ENCODE measurements around the gene KRT77. TPM values are rescaled to one million over a fixed set of nuclear protein-coding genes. Genes with fewer than 3 reads are reported as not detected.

Gene KRT77
- total RNA-seq, 2 experiments from 2014 or later: not detected

GRCh38 chr12:52696588-52696987 lies 6.7 kb downstream of the KRT77 start:
- no peaks in the 10 kb centered on the region for H3K9me3 ChIP-seq (ENCODE audit: low read length)
- no TSS peak for BruUV-seq (replicated peaks)
- POLR2A ChIA-PET: no interaction called here

GRCh38 chr12:52695039-52695438 lies 8.3 kb downstream of the KRT77 start:
- H2AFZ ChIP-seq (ENCODE audit: low read length): no peak overlapping the region
- no TSS peak for BruUV-seq (replicated peaks)
- H3K36me3 ChIP-seq (ENCODE audit: insufficient read depth, low read length): no peaks in the 10 kb centered on the region
- no peak for DNase-seq (ENCODE audit: low spot score)
- H3K4me2 ChIP-seq (ENCODE audit: low read length): no peak overlapping the region
- H3K9me2 ChIP-seq (ENCODE audit: insufficient read depth, low read length): no peaks in the 10 kb centered on the region
- H3K27ac ChIP-seq (ENCODE audit: low read depth, low read length, poor library complexity, severe bottlenecking): no peak overlapping the region
- intact Hi-C loops (cut with micrococcal nuclease; ENCODE audit: unreplicated experiment): no loop called here
- no peak overlapping the region for H3K4me3 ChIP-seq (ENCODE audit: low read depth, low read length, poor library complexity, severe bottlenecking)
- POLR2A ChIA-PET: no interaction called here
- no peaks in the 10 kb centered on the region for H4K20me1 ChIP-seq (ENCODE audit: insufficient read depth, low read length)
- H3K79me2 ChIP-seq (ENCODE audit: insufficient read depth, low read depth, low read length): no peaks in the 10 kb centered on the region
- CTCF ChIA-PET (ENCODE audit: unreplicated experiment): no interaction called here
- no peak for TF ChIP-seq CTCF (conservative IDR thresholded peaks at IDR 0.05; ENCODE audit: low read length)
- no peaks in the 10 kb centered on the region for H3K4me1 ChIP-seq (ENCODE audit: insufficient read depth, low read length, poor library complexity, severe bottlenecking)
- H3K9me3 ChIP-seq (ENCODE audit: low read length): no peaks in the 10 kb centered on the region

More at GRCh38 chr12:52696588-52696987, 6.7 kb downstream of the KRT77 start:
- H3K9me2 ChIP-seq (ENCODE audit: insufficient read depth, low read length): no peaks in the 10 kb centered on the region
- intact Hi-C loops (cut with micrococcal nuclease; ENCODE audit: unreplicated experiment): no loop called here
- H3K4me1 ChIP-seq (ENCODE audit: insufficient read depth, low read length, poor library complexity, severe bottlenecking): no peaks in the 10 kb centered on the region
- no peak overlapping the region for H3K27ac ChIP-seq (ENCODE audit: low read depth, low read length, poor library complexity, severe bottlenecking)
- H2AFZ ChIP-seq (ENCODE audit: low read length): no peak overlapping the region
- no peak for TF ChIP-seq CTCF (conservative IDR thresholded peaks at IDR 0.05; ENCODE audit: low read length)
- DNase-seq (ENCODE audit: low spot score): no peak
- H4K20me1 ChIP-seq (ENCODE audit: insufficient read depth, low read length): no peaks in the 10 kb centered on the region
- no peaks in the 10 kb centered on the region for H3K79me2 ChIP-seq (ENCODE audit: insufficient read depth, low read depth, low read length)
- no peak overlapping the region for H3K4me3 ChIP-seq (ENCODE audit: low read depth, low read length, poor library complexity, severe bottlenecking)
- CTCF ChIA-PET (ENCODE audit: unreplicated experiment): interaction anchor here (0.6 kb wide), 1 partner anchor 961 kb away, joined by 3 read pairs; no protein-coding TSS in a partner anchor
- H3K4me2 ChIP-seq (ENCODE audit: low read length): no peak overlapping the region
- no peaks in the 10 kb centered on the region for H3K36me3 ChIP-seq (ENCODE audit: insufficient read depth, low read length)

- no peaks in the 10 kb centered on the region for H3K9me2 ChIP-seq (ENCODE audit: insufficient read depth, low read length)
- no peak overlapping the region for H3K4me2 ChIP-seq (ENCODE audit: low read length)
- no peak for DNase-seq (ENCODE audit: low spot score)
- no peaks in the 10 kb centered on the region for H3K9me3 ChIP-seq (ENCODE audit: low read length)
- H3K79me2 ChIP-seq (ENCODE audit: insufficient read depth, low read depth, low read length): no peaks in the 10 kb centered on the region
- intact Hi-C loops (cut with micrococcal nuclease; ENCODE audit: unreplicated experiment): no loop called here
- no peaks in the 10 kb centered on the region for H3K36me3 ChIP-seq (ENCODE audit: insufficient read depth, low read length)
- H4K20me1 ChIP-seq (ENCODE audit: insufficient read depth, low read length): no peaks in the 10 kb centered on the region
- no TSS peak for BruUV-seq (replicated peaks)
- no peaks in the 10 kb centered on the region for H3K4me1 ChIP-seq (ENCODE audit: insufficient read depth, low read length, poor library complexity, severe bottlenecking)
- no peak overlapping the region for H3K4me3 ChIP-seq (ENCODE audit: low read depth, low read length, poor library complexity, severe bottlenecking)
- ChIA-PET CTCF (ENCODE audit: unreplicated experiment) (no interaction called here), POLR2A (interaction anchor here (0.6 to 0.7 kb wide), 3 partner anchors 40 to 245 kb away, joined by 3 read pairs; no protein-coding TSS in a partner anchor)
- no peak overlapping the region for H3K27ac ChIP-seq (ENCODE audit: low read depth, low read length, poor library complexity, severe bottlenecking)
- H2AFZ ChIP-seq (ENCODE audit: low read length): no peak overlapping the region
- TF ChIP-seq CTCF (conservative IDR thresholded peaks at IDR 0.05; ENCODE audit: low read length): no peak
- no peak for TF ChIP-seq EZH2phosphoT487 (IDR thresholded peaks at IDR 0.05; ENCODE audit: borderline replicate concordance, low read depth, low read length)
Measured at GRCh38 chr12:52694151-52694550, 9.2 kb downstream of the KRT77 start.

All from OCI-LY7 (cell line).